ENCODE results near the gene YPEL3. TPM values are rescaled to one million over a fixed set of nuclear protein-coding genes. Genes with fewer than 3 reads are reported as not detected.
A peak's percentile ranks its signal among the peaks of the same experiment; 100 is the strongest.

YPEL3 gene
- total RNA-seq, 2 donors from 2014 or later, result 42.0 to 57.2 TPM

- H3K36me3 ChIP-seq (ENCODE audit: control insufficient read depth, insufficient read depth, low read length), result peaks cover 5% of the 10 kb centered on the region
- H3K4me1 ChIP-seq (ENCODE audit: control insufficient read depth, insufficient read depth, low read length), result no peaks in the 10 kb centered on the region
- peak overlapping the region; percentile 30 for H3K9ac ChIP-seq (ENCODE audit: extremely low read depth, low read length, poor library complexity, severe bottlenecking)
- no peaks in the 10 kb centered on the region for H3K27me3 ChIP-seq (ENCODE audit: control insufficient read depth, insufficient read depth, low read length, poor library complexity, severe bottlenecking)
- H3K9me3 ChIP-seq (ENCODE audit: control insufficient read depth, low read length), result no peaks in the 10 kb centered on the region
- Mint-ChIP-seq H3K27me3 (ENCODE audit: insufficient read depth) (no peaks in the 10 kb centered on the region), H3K4me3 (peak overlapping the region; percentile 78), H3K9me3 (no peaks in the 10 kb centered on the region), H3K4me1 (peaks cover 8% of the 10 kb centered on the region), H3K27ac (peak overlapping the region; percentile 50), H3K36me3 (ENCODE audit: low read depth) (peaks cover 16% of the 10 kb centered on the region)
- TF ChIP-seq CTCF (conservative IDR thresholded peaks at IDR 0.05), result no peak
- H3K4me3 ChIP-seq (ENCODE audit: low read length), result peak overlapping the region; percentile 80
- peak; percentile 56 for DNase-seq
- H3K27ac ChIP-seq (ENCODE audit: low read depth, low read length), result peak overlapping the region; percentile 49
- 85 to 93% methylated on average over 16 to 31 of the region's 31 CpGs for WGBS, 2 experiments (ENCODE audit: insufficient coverage in 1 of 2, insufficient read length in 1 of 2)
These were observed 25.9 kb upstream of the YPEL3 start for GRCh38 chr16:30121741-30122571.

GRCh38 chr16:30120340-30121105 lies 24.5 kb upstream of the YPEL3 start:
- H3K36me3 Mint-ChIP-seq (ENCODE audit: low read depth), result peaks cover 20% of the 10 kb centered on the region
- Histone ChIP-seq H3K9me3 (ENCODE audit: control insufficient read depth, low read length) (no peaks in the 10 kb centered on the region), H3K4me1 (ENCODE audit: control insufficient read depth, insufficient read depth, low read length) (no peaks in the 10 kb centered on the region), H3K36me3 (ENCODE audit: control insufficient read depth, insufficient read depth, low read length) (peaks cover 5% of the 10 kb centered on the region), H3K4me3 (ENCODE audit: low read length) (no peak overlapping the region), H3K27me3 (ENCODE audit: control insufficient read depth, insufficient read depth, low read length, poor library complexity, severe bottlenecking) (no peaks in the 10 kb centered on the region), H3K9ac (ENCODE audit: extremely low read depth, low read length, poor library complexity, severe bottlenecking) (no peak overlapping the region), H3K27ac (ENCODE audit: low read depth, low read length) (no peak overlapping the region)
- no peak overlapping the region for H3K27ac Mint-ChIP-seq
- TF ChIP-seq CTCF (conservative IDR thresholded peaks at IDR 0.05), result no peak
- H3K9me3 Mint-ChIP-seq, result no peaks in the 10 kb centered on the region
- WGBS, 2 experiments (ENCODE audit: insufficient coverage in 1 of 2, insufficient read length in 1 of 2), result 96 to 100% methylated on average over 3 of the region's 3 CpGs
- DNase-seq, result no peak
- H3K4me1 Mint-ChIP-seq, result peaks cover 8% of the 10 kb centered on the region
- no peaks in the 10 kb centered on the region for H3K27me3 Mint-ChIP-seq (ENCODE audit: insufficient read depth)
- H3K4me3 Mint-ChIP-seq, result no peak overlapping the region

- no peak overlapping the region for H3K27ac Mint-ChIP-seq
- no peak overlapping the region for H3K4me3 Mint-ChIP-seq
- WGBS, 2 experiments (ENCODE audit: insufficient coverage in 1 of 2, insufficient read length in 1 of 2), result 88 to 100% methylated on average over 2 of the region's 2 CpGs
These were observed 23.4 kb upstream of the YPEL3 start for GRCh38 chr16:30119428-30119827.

More at GRCh38 chr16:30119428-30119827, 23.4 kb upstream of the YPEL3 start:
- no peak for TF ChIP-seq CTCF (conservative IDR thresholded peaks at IDR 0.05)
- H3K4me3 ChIP-seq (ENCODE audit: low read length), result no peak overlapping the region
- no peak for DNase-seq
- Mint-ChIP-seq H3K27me3 (ENCODE audit: insufficient read depth) (no peaks in the 10 kb centered on the region), H3K36me3 (ENCODE audit: low read depth) (peaks cover 26% of the 10 kb centered on the region), H3K4me1 (peaks cover 7% of the 10 kb centered on the region), H3K9me3 (no peaks in the 10 kb centered on the region)
- H3K9ac ChIP-seq (ENCODE audit: extremely low read depth, low read length, poor library complexity, severe bottlenecking), result no peak overlapping the region
- H3K9me3 ChIP-seq (ENCODE audit: control insufficient read depth, low read length), result no peaks in the 10 kb centered on the region
- H3K36me3 ChIP-seq (ENCODE audit: control insufficient read depth, insufficient read depth, low read length), result peaks cover 5% of the 10 kb centered on the region
- no peaks in the 10 kb centered on the region for H3K27me3 ChIP-seq (ENCODE audit: control insufficient read depth, insufficient read depth, low read length, poor library complexity, severe bottlenecking)
- H3K27ac ChIP-seq (ENCODE audit: low read depth, low read length), result no peak overlapping the region
- no peaks in the 10 kb centered on the region for H3K4me1 ChIP-seq (ENCODE audit: control insufficient read depth, insufficient read depth, low read length)
